Transverse colon (tissue), 4 donors: ENCODE data around the gene TMEM229B. TPM values are rescaled to one million over a fixed set of nuclear protein-coding genes. Genes with fewer than 3 reads are reported as not detected.

Experiments
- DNase-seq: peaks from one replicate; pipeline ENCODE4 v3.0.0-alpha.2; 2019
- H3K27ac ChIP-seq, 4 donors: fragments of 200-600 bp; sonication (generic); 2 replicates each; pipeline ENCODE4 v1.5.1; 2016 to 2018; ENCODE audit warnings: inconsistent platforms in 4 of 4
- H3K27me3 ChIP-seq: fragments of 200-600 bp; sonication (generic); 2 replicates; pipeline ENCODE4 v1.5.1; 2017; ENCODE audit warnings: inconsistent platforms
- H3K36me3 ChIP-seq, 4 donors: fragments of 200-600 bp; sonication (generic); 2 replicates each; pipeline ENCODE4 v1.5.1; 2017 to 2019; ENCODE audit warnings: inconsistent platforms in 4 of 4
- H3K4me1 ChIP-seq, 4 donors: fragments of 200-600 bp; sonication (generic); 2 replicates each; pipeline ENCODE4 v1.5.1; 2017 to 2020; ENCODE audit warnings: inconsistent platforms in 4 of 4
- H3K4me3 ChIP-seq, 4 donors: fragments of 200-600 bp; sonication (generic); 1 replicate in 1 of 4; 2 replicates in 3 of 4; pipeline versions ENCODE4 v1.5.1 to v1.6.1; 2017 to 2019; ENCODE audit warnings: inconsistent platforms in 4 of 4
- H3K9me3 ChIP-seq, 2 donors: fragments of 200-600 bp; sonication (generic); 2 replicates each; pipeline ENCODE4 v1.5.1; 2017 to 2019; ENCODE audit warnings: inconsistent platforms in 2 of 2
- CTCF ChIP-seq, 5 experiments: fragments of 200-600 bp in 3 of 5; fragments of 450-650 bp in 2 of 5; sonication (generic) in 3 of 5; IDR thresholded peaks; 1 replicate in 2 of 5; 2 replicates in 3 of 5; pipeline ENCODE4 v1.5.1; 2016 to 2017; ENCODE audit warnings: antibody characterized with exemption in 5 of 5, inconsistent platforms in 3 of 5, mild to moderate bottlenecking in 2 of 5, moderate library complexity in 1 of 5
- EP300 ChIP-seq: sonication (generic); formaldehyde crosslinking; IDR thresholded peaks from one replicate; pipeline ENCODE4 v1.6.1; 2017; ENCODE audit warnings: antibody characterized with exemption, low read depth
- POLR2A ChIP-seq: fragments of 450-650 bp; IDR thresholded peaks from one replicate; pipeline ENCODE4 v1.6.1; 2016; ENCODE audit warnings: antibody characterized with exemption, mild to moderate bottlenecking, moderate library complexity
- POLR2AphosphoS5 ChIP-seq, 3 donors: sonication (generic); formaldehyde crosslinking; IDR thresholded peaks; one replicate each; pipeline ENCODE4 v1.6.1; 2016; ENCODE audit warnings: antibody characterized with exemption in 3 of 3
- WGBS, 2 donors: methylation state at CpG; one replicate each; pipeline ENCODE4 v1.1.5; 2018; ENCODE audit warnings: low coverage in 1 of 2; 5-methylcytosine and 5-hydroxymethylcytosine counted together
- in situ Hi-C, 4 donors: fragments of 200-750 bp; cut with MboI; loops; one replicate each; pipeline versions ENCODE4 v1.15.0 to v1.15.1; 2017; ENCODE audit warnings: low sequenced_read_pairs in 3 of 4, low pct_ligation_motif_present in 1 of 4, low pct_unique_long_range_greater_than_20kb in 1 of 4
- intact Hi-C: fragments of 100-400 bp; cut with DNase I; formaldehyde crosslinking; loops from one replicate; pipeline ENCODE4 v1.15.1; 2023; ENCODE audit warnings: low total_unique reads
- total RNA-seq, 4 donors: library from RNA; depleted of rRNA; stranded (reverse); fragments of >200 nt; gene quantifications; one replicate each; pipeline ENCODE4 v1.1.0, GENCODE V29; 2016

TMEM229B gene
- total RNA-seq, 4 donors from 2014 or later, result 3.7 to 13.5 (median 7.4) TPM

- Histone ChIP-seq H3K9me3 (no peaks in the 10 kb centered on the region), H3K27me3 (no peaks in the 10 kb centered on the region), H3K27ac (no peak overlapping the region), H3K36me3 (no peaks in the 10 kb centered on the region), H3K4me3 (no peak overlapping the region), H3K4me1 (peaks cover 9 to 26% (median 19%) of the 10 kb centered on the region in 4 donors)
- TF ChIP-seq POLR2AphosphoS5 (IDR thresholded peaks at IDR 0.05) (no peak), EP300 (no peak), POLR2A (no peak), CTCF (IDR thresholded peaks at IDR 0.05) (no peak)
- peak; percentile 25 for DNase-seq
- intact Hi-C loops (no loop called here), in situ Hi-C loops (no loop called here)
- WGBS, 2 donors, result 59 to 100% methylated on average over 1 to 12 of the region's 12 CpGs
Measured at GRCh38 chr14:67517083-67517482, 28.6 kb upstream of the TMEM229B start.

GRCh38 chr14:67516676-67517075 lies 28.2 kb upstream of the TMEM229B start:
- no peak for DNase-seq
- Histone ChIP-seq H3K27ac (no peak overlapping the region), H3K9me3 (no peaks in the 10 kb centered on the region), H3K4me1 (peaks cover 9 to 26% (median 19%) of the 10 kb centered on the region in 4 donors), H3K27me3 (no peaks in the 10 kb centered on the region), H3K4me3 (no peak overlapping the region), H3K36me3 (no peaks in the 10 kb centered on the region)
- in situ Hi-C loops, result no loop called here
- TF ChIP-seq POLR2AphosphoS5 (IDR thresholded peaks at IDR 0.05) (no peak), EP300 (no peak), CTCF (IDR thresholded peaks at IDR 0.05) (no peak), POLR2A (no peak)
- intact Hi-C loops, result no loop called here
- WGBS, 2 donors, result 59% methylated on average over 2 of the region's 2 CpGs; no CpG with 5 or more reads in 1 of the 2 donors

GRCh38 chr14:67515386-67516079 lies 27.0 kb upstream of the TMEM229B start:
- Histone ChIP-seq H3K4me3 (peak overlapping the region; percentile 66 to 97 (median 91)), H3K36me3 (no peaks in the 10 kb centered on the region), H3K4me1 (peaks cover 9 to 22% (median 19%) of the 10 kb centered on the region in 4 donors), H3K9me3 (no peaks in the 10 kb centered on the region), H3K27ac (peak overlapping the region; percentile 80 to 85 (median 83)), H3K27me3 (no peaks in the 10 kb centered on the region)
- TF ChIP-seq CTCF (IDR thresholded peaks at IDR 0.05), result no peak
- TF ChIP-seq POLR2A, result no peak
- no peak for TF ChIP-seq POLR2AphosphoS5 (IDR thresholded peaks at IDR 0.05)
- TF ChIP-seq EP300, result no peak
- 0 to 9% methylated on average over 1 to 24 of the region's 45 CpGs for WGBS, 2 donors
- in situ Hi-C loops, result no loop called here
- DNase-seq, result no peak
- intact Hi-C loops, result no loop called here

- peak; percentile 21 for TF ChIP-seq POLR2A
- no peak for TF ChIP-seq CTCF (IDR thresholded peaks at IDR 0.05)
- peak in 2 of 3 donors; percentile 9 to 29 for TF ChIP-seq POLR2AphosphoS5 (IDR thresholded peaks at IDR 0.05)
- Histone ChIP-seq H3K27ac (peak overlapping the region; percentile 80 to 85 (median 83)), H3K36me3 (no peaks in the 10 kb centered on the region), H3K9me3 (no peaks in the 10 kb centered on the region), H3K27me3 (no peaks in the 10 kb centered on the region), H3K4me1 (peaks cover 9 to 22% (median 19%) of the 10 kb centered on the region in 4 donors), H3K4me3 (peak overlapping the region; percentile 66 to 97 (median 91))
- in situ Hi-C loops, result no loop called here
- WGBS, 2 donors, result 2% methylated on average over 19 of the region's 75 CpGs; no CpG with 5 or more reads in 1 of the 2 donors
- intact Hi-C loops, result no loop called here
- DNase-seq, result peak; percentile 62
Measured at GRCh38 chr14:67514650-67515385, 26.3 kb upstream of the TMEM229B start.
